ENCODE data around the gene SLC18A2. TPM values are rescaled to one million over a fixed set of nuclear protein-coding genes. Genes with fewer than 3 reads are reported as not detected.
A peak's percentile ranks its signal among the peaks of the same experiment; 100 is the strongest.

Gene SLC18A2
- polyA plus RNA-seq (2011; rRNA removed) (0.09 TPM in 1 of 2 replicates, not detected in the other), polyA plus RNA-seq (2017; fragmentation: RNase III; extraction: RNeasy Plus Mini Kit Qiagen cat#74134 plus additional on column Dnase treatment) (0.03 to 0.05 TPM (median 0.03 TPM) in 3 replicates), polyA minus RNA-seq (2011; rRNA and poly(A)+ RNA removed) (0.08 TPM in 1 of 2 replicates, not detected in the other)
- polyA plus RNA-seq (2012; cell fraction: cytosol; rRNA removed) = 0.01 and 0.03 TPM in 2 replicates
- 0.02 TPM in 1 of 2 replicates, not detected in the other for polyA plus RNA-seq (2012; cell fraction: nucleus; rRNA removed)

DNA sequence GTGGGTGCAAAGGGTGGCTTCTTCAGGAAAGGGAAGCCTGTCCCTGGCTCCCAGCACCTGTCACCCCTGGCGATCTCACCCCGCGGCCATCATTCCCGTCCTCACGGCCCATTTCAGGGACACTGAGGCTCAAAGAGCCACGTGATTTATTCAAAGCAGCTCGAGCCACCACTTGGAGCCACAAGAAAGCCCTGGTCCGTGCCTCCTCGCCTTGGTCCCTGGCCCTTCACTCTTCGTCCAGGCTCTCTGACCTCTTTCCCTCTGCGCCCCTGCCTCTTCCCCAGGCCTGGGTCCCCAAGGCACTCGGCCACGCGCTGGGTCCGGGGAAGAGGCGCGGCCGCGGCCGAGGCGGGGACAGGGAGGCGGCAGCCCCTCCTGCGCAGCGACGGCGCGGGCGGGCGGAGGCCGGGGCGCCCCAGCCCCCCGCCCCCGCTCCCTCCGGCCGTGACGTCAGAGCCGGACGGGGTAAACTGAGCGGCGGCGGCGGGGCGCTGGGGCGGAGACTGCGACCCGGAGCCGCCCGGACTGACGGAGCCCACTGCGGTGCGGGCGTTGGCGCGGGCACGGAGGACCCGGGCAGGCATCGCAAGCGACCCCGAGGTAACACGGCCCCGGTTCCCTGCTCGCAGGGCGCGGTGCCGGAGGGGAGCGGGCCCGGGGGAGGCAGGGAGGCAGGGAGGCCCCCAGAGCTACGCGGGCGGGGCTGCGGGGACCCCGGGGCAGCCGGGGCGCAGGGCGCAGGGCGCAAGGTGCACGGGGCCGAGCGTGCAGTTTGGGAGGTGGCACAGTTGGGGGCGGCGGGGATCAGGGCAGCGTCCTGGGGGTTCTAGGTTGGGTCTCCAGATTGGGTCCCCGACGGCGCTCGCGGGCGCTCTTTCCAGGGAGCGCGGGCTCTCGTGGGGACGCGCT, at the start of gene SLC18A2:
TSS of gene SLC18A2 (plus strand) at position 494 of the 909 bp plus-strand sequence. CDS start 580 bp downstream, outside the sequence.
- Histone ChIP-seq H3K4me2 (peak within 1 kb of the TSS; percentile 94), H3K9me3 (no peaks in the 10 kb centered on the region), H3K27ac (peak within 1 kb of the TSS in 1 of 2 experiments; percentile 40; a peak in 2 of 6 replicates), H3K4me3 (peak within 1 kb of the TSS; percentile 47), H3K4me1 (0 out of 3 replicates have a peak, but pooled peaks cover 3% of the 10 kb centered on the region)
- no peak for DNase-seq (ENCODE audit: low read depth in 1 of 2, low spot score in 1 of 2)
- CTCF ChIA-PET = interaction anchor here (1.2 to 4.4 kb wide), 4 partner anchors 11 to 79 kb away, joined by 4 to 22 read pairs (median 10); no protein-coding TSS in a partner anchor
- no peak for FAIRE-seq
- ATAC-seq = peak in 1 of 2 experiments; percentile 22; a peak in 2 of 6 replicates
- 69% methylated on average over 22 of the region's 93 CpGs for WGBS (ENCODE audit: missing lambda C conversion rate)
- POLR2A ChIA-PET = no interaction called here
- TF ChIP-seq BHLHE40 (IDR thresholded peaks at IDR 0.05; ENCODE audit: low read depth, low read length) = no peak
- TF ChIP-seq HDAC2 (IDR thresholded peaks at IDR 0.05) = no peak
- TF ChIP-seq RAD21 (conservative IDR thresholded peaks at IDR 0.05 in 1 of 2, IDR thresholded peaks at IDR 0.05 in 1 of 2) = no peak
- no peak for TF ChIP-seq ZNF302 (CRISPR knock-in tag; IDR thresholded peaks at IDR 0.05)
- TF ChIP-seq, protein P1, sequence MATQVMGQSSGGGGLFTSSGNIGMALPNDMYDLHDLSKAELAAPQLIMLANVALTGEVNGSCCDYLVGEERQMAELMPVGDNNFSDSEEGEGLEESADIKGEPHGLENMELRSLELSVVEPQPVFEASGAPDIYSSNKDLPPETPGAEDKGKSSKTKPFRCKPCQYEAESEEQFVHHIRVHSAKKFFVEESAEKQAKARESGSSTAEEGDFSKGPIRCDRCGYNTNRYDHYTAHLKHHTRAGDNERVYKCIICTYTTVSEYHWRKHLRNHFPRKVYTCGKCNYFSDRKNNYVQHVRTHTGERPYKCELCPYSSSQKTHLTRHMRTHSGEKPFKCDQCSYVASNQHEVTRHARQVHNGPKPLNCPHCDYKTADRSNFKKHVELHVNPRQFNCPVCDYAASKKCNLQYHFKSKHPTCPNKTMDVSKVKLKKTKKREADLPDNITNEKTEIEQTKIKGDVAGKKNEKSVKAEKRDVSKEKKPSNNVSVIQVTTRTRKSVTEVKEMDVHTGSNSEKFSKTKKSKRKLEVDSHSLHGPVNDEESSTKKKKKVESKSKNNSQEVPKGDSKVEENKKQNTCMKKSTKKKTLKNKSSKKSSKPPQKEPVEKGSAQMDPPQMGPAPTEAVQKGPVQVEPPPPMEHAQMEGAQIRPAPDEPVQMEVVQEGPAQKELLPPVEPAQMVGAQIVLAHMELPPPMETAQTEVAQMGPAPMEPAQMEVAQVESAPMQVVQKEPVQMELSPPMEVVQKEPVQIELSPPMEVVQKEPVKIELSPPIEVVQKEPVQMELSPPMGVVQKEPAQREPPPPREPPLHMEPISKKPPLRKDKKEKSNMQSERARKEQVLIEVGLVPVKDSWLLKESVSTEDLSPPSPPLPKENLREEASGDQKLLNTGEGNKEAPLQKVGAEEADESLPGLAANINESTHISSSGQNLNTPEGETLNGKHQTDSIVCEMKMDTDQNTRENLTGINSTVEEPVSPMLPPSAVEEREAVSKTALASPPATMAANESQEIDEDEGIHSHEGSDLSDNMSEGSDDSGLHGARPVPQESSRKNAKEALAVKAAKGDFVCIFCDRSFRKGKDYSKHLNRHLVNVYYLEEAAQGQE (IDR thresholded peaks at IDR 0.05) = no peak
- TF ChIP-seq RARB (CRISPR knock-in tag; IDR thresholded peaks at IDR 0.05) = no peak
- TF ChIP-seq CEBPB (IDR thresholded peaks at IDR 0.05) = no peak
- TF ChIP-seq JUNB (IDR thresholded peaks at IDR 0.05) = no peak
- no peak for TF ChIP-seq NR3C1 (IDR thresholded peaks at IDR 0.05)
- TF ChIP-seq HEYL (CRISPR knock-in tag; IDR thresholded peaks at IDR 0.05) = no peak
- TF ChIP-seq, protein P2, sequence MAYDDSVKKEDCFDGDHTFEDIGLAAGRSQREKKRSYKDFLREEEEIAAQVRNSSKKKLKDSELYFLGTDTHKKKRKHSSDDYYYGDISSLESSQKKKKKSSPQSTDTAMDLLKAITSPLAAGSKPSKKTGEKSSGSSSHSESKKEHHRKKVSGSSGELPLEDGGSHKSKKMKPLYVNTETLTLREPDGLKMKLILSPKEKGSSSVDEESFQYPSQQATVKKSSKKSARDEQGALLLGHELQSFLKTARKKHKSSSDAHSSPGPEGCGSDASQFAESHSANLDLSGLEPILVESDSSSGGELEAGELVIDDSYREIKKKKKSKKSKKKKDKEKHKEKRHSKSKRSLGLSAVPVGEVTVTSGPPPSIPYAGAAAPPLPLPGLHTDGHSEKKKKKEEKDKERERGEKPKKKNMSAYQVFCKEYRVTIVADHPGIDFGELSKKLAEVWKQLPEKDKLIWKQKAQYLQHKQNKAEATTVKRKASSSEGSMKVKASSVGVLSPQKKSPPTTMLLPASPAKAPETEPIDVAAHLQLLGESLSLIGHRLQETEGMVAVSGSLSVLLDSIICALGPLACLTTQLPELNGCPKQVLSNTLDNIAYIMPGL (CRISPR knock-in tag; IDR thresholded peaks at IDR 0.05; ENCODE audit: borderline replicate concordance) = no peak
- TF ChIP-seq FOSL2 (IDR thresholded peaks at IDR 0.05) = no peak
- TF ChIP-seq FOSL2 (CRISPR knock-in tag; IDR thresholded peaks at IDR 0.05) = no peak
- TF ChIP-seq, protein P3, sequence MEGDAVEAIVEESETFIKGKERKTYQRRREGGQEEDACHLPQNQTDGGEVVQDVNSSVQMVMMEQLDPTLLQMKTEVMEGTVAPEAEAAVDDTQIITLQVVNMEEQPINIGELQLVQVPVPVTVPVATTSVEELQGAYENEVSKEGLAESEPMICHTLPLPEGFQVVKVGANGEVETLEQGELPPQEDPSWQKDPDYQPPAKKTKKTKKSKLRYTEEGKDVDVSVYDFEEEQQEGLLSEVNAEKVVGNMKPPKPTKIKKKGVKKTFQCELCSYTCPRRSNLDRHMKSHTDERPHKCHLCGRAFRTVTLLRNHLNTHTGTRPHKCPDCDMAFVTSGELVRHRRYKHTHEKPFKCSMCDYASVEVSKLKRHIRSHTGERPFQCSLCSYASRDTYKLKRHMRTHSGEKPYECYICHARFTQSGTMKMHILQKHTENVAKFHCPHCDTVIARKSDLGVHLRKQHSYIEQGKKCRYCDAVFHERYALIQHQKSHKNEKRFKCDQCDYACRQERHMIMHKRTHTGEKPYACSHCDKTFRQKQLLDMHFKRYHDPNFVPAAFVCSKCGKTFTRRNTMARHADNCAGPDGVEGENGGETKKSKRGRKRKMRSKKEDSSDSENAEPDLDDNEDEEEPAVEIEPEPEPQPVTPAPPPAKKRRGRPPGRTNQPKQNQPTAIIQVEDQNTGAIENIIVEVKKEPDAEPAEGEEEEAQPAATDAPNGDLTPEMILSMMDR (IDR thresholded peaks at IDR 0.05) = no peak

GRCh38 chr10:117197189-117197588, 43.7 kb upstream of the SLC18A2 start, which contains the start of gene KCNK18:
KCNK18 (plus strand) TSS chr10:117197489; CDS start chr10:117197489, 0 bp downstream.
- Histone ChIP-seq H3K4me1 (no peaks in the 10 kb centered on the region), H3K4me2 (no peak within 1 kb of the TSS), H3K9me3 (no peaks in the 10 kb centered on the region), H3K4me3 (no peak within 1 kb of the TSS), H3K27ac (no peak within 1 kb of the TSS)
- ChIA-PET POLR2A (interaction anchor here (0.6 kb wide), 1 partner anchor 515 kb away, joined by 3 read pairs; no protein-coding TSS in a partner anchor), CTCF (interaction anchor here (0.9 to 13.3 kb wide), 8 partner anchors 9 to 25 kb away, joined by 3 to 102 read pairs (median 4); no protein-coding TSS in a partner anchor)
- ATAC-seq (no peak; a peak in 1 of 6 replicates), FAIRE-seq (no peak), DNase-seq (ENCODE audit: low read depth in 1 of 2, low spot score in 1 of 2) (no peak)
- WGBS (ENCODE audit: missing lambda C conversion rate) = 46% methylated on average over 10 of the region's 12 CpGs
- TF ChIP-seq BHLHE40 (IDR thresholded peaks at IDR 0.05; ENCODE audit: low read depth, low read length) = no peak
- no peak for TF ChIP-seq NFE2L2 (conservative IDR thresholded peaks at IDR 0.05; ENCODE audit: low read length)
- no peak for TF ChIP-seq PHF8 (IDR thresholded peaks at IDR 0.05; ENCODE audit: borderline replicate concordance, low read depth)
- TF ChIP-seq ESRRA (IDR thresholded peaks at IDR 0.05; ENCODE audit: borderline replicate concordance, low read length) = no peak
- no peak for TF ChIP-seq ZSCAN20 (CRISPR knock-in tag; IDR thresholded peaks at IDR 0.05)
- TF ChIP-seq ZFP36 (IDR thresholded peaks at IDR 0.05; ENCODE audit: borderline replicate concordance, partially characterized antibody) = no peak
- TF ChIP-seq, protein P3 (IDR thresholded peaks at IDR 0.05) = no peak
- no peak for TF ChIP-seq NR3C1 (IDR thresholded peaks at IDR 0.05)
- no peak for TF ChIP-seq TFCP2L1 (CRISPR knock-in tag; IDR thresholded peaks at IDR 0.05)
- no peak for TF ChIP-seq MAX (IDR thresholded peaks at IDR 0.05)
- TF ChIP-seq HOXB13 (CRISPR knock-in tag; IDR thresholded peaks at IDR 0.05; ENCODE audit: low read depth) = no peak
- TF ChIP-seq NPAS2 (CRISPR knock-in tag; IDR thresholded peaks at IDR 0.05; ENCODE audit: borderline replicate concordance) = no peak
- TF ChIP-seq MYC (IDR thresholded peaks at IDR 0.05; ENCODE audit: borderline replicate concordance, low read length) = no peak

All from A549 (cell line).